ENCODE results near the gene BHLHE41. TPM values are rescaled to one million over a fixed set of nuclear protein-coding genes. Genes with fewer than 3 reads are reported as not detected.

The BHLHE41 gene
- total RNA-seq, 1 experiment from 2014 or later = 4.3 TPM

GRCh38 chr12:26156201-26156871 is 31.5 kb upstream of the BHLHE41 start:
- no peaks in the 10 kb centered on the region for H3K27me3 ChIP-seq (replicated peaks; ENCODE audit: insufficient read depth, low read depth, low read length, poor library complexity)
- no peak overlapping the region for H3K4me3 ChIP-seq (ENCODE audit: low read depth, low read length, poor library complexity, severe bottlenecking)
- no peak for DNase-seq (ENCODE audit: low spot score)
- no peaks in the 10 kb centered on the region for H3K36me3 ChIP-seq (ENCODE audit: insufficient read depth, low read length, poor library complexity, severe bottlenecking)
- intact Hi-C loops (cut with micrococcal nuclease; ENCODE audit: unreplicated experiment) = no loop called here
- no peaks in the 10 kb centered on the region for H3K4me1 ChIP-seq (ENCODE audit: insufficient read depth, low read length, poor library complexity, severe bottlenecking)
- ChIA-PET POLR2A (ENCODE audit: low non-redundant PET) (no interaction called here), CTCF (interaction anchor here (0.7 kb wide), 1 partner anchor 42 kb away, joined by 4 read pairs; no protein-coding TSS in a partner anchor)
- H3K27ac ChIP-seq (ENCODE audit: low read depth, low read length, poor library complexity, severe bottlenecking) = no peak overlapping the region
- BruUV-seq (replicated peaks) = no TSS peak
- no peaks in the 10 kb centered on the region for H3K9me3 ChIP-seq (ENCODE audit: low read depth, low read length, poor library complexity, severe bottlenecking)
- no peak for TF ChIP-seq CTCF (conservative IDR thresholded peaks at IDR 0.05; ENCODE audit: low read depth, low read length)
- no peak for TF ChIP-seq EZH2 (IDR thresholded peaks at IDR 0.05; ENCODE audit: borderline replicate concordance, low read depth, low read length, poor library complexity, severe bottlenecking)

- POLR2A ChIA-PET (ENCODE audit: low non-redundant PET) = no interaction called here
- H3K27me3 ChIP-seq (replicated peaks; ENCODE audit: insufficient read depth, low read depth, low read length, poor library complexity) = no peaks in the 10 kb centered on the region
- intact Hi-C loops (cut with micrococcal nuclease; ENCODE audit: unreplicated experiment) = no loop called here
- CTCF ChIA-PET = no interaction called here
- no peak overlapping the region for H3K4me3 ChIP-seq (ENCODE audit: low read depth, low read length, poor library complexity, severe bottlenecking)
- no peak overlapping the region for H3K27ac ChIP-seq (ENCODE audit: low read depth, low read length, poor library complexity, severe bottlenecking)
- no peaks in the 10 kb centered on the region for H3K9me3 ChIP-seq (ENCODE audit: low read depth, low read length, poor library complexity, severe bottlenecking)
- H3K4me1 ChIP-seq (ENCODE audit: insufficient read depth, low read length, poor library complexity, severe bottlenecking) = no peaks in the 10 kb centered on the region
- peak; percentile 57 for DNase-seq (ENCODE audit: low spot score)
- no peaks in the 10 kb centered on the region for H3K36me3 ChIP-seq (ENCODE audit: insufficient read depth, low read length, poor library complexity, severe bottlenecking)
- BruUV-seq (replicated peaks) = no TSS peak
- TF ChIP-seq CTCF (conservative IDR thresholded peaks at IDR 0.05; ENCODE audit: low read depth, low read length) (0 out of 2 replicates have a peak, but pooled peaks have one; percentile 20), EZH2 (IDR thresholded peaks at IDR 0.05; ENCODE audit: borderline replicate concordance, low read depth, low read length, poor library complexity, severe bottlenecking) (no peak)
These were observed 28.8 kb upstream of the BHLHE41 start for GRCh38 chr12:26153421-26154154.

GRCh38 chr12:26152507-26153102 is 27.8 kb upstream of the BHLHE41 start:
- H3K36me3 ChIP-seq (ENCODE audit: insufficient read depth, low read length, poor library complexity, severe bottlenecking) = no peaks in the 10 kb centered on the region
- H3K27me3 ChIP-seq (replicated peaks; ENCODE audit: insufficient read depth, low read depth, low read length, poor library complexity) = no peaks in the 10 kb centered on the region
- no TSS peak for BruUV-seq (replicated peaks)
- DNase-seq (ENCODE audit: low spot score) = no peak
- H3K9me3 ChIP-seq (ENCODE audit: low read depth, low read length, poor library complexity, severe bottlenecking) = no peaks in the 10 kb centered on the region
- no peak overlapping the region for H3K4me3 ChIP-seq (ENCODE audit: low read depth, low read length, poor library complexity, severe bottlenecking)
- no peaks in the 10 kb centered on the region for H3K4me1 ChIP-seq (ENCODE audit: insufficient read depth, low read length, poor library complexity, severe bottlenecking)
- CTCF ChIA-PET = no interaction called here
- no peak overlapping the region for H3K27ac ChIP-seq (ENCODE audit: low read depth, low read length, poor library complexity, severe bottlenecking)
- POLR2A ChIA-PET (ENCODE audit: low non-redundant PET) = no interaction called here
- intact Hi-C loops (cut with micrococcal nuclease; ENCODE audit: unreplicated experiment) = no loop called here
- TF ChIP-seq EZH2 (IDR thresholded peaks at IDR 0.05; ENCODE audit: borderline replicate concordance, low read depth, low read length, poor library complexity, severe bottlenecking) = no peak
- TF ChIP-seq CTCF (conservative IDR thresholded peaks at IDR 0.05; ENCODE audit: low read depth, low read length) = no peak

Measured in A673 (cell line).